ENCODE measurements around the gene MCU.

DNA sequence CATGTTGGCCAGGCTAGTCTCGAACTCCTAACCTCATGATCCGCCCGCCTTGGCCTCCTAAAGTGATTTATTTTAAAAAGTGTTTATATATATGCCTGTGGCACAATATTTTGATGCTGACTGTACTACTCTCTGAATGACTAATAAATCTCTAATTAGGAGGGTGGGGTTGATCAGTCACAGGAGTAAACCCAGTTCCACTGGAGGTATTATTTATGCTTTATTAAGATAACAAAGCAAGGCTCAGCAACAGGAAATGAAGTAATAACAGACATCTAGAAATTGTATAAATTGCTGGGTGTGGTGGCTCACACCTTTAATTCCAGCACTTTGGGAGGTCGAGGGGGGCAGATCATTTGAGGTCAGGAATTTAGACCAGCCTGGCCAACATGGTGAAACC is 26.0 kb upstream of the MCU start:
- TF ChIP-seq, protein P1, sequence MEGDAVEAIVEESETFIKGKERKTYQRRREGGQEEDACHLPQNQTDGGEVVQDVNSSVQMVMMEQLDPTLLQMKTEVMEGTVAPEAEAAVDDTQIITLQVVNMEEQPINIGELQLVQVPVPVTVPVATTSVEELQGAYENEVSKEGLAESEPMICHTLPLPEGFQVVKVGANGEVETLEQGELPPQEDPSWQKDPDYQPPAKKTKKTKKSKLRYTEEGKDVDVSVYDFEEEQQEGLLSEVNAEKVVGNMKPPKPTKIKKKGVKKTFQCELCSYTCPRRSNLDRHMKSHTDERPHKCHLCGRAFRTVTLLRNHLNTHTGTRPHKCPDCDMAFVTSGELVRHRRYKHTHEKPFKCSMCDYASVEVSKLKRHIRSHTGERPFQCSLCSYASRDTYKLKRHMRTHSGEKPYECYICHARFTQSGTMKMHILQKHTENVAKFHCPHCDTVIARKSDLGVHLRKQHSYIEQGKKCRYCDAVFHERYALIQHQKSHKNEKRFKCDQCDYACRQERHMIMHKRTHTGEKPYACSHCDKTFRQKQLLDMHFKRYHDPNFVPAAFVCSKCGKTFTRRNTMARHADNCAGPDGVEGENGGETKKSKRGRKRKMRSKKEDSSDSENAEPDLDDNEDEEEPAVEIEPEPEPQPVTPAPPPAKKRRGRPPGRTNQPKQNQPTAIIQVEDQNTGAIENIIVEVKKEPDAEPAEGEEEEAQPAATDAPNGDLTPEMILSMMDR (optimal IDR thresholded peaks at IDR 0.05 in 1 of 3, IDR thresholded peaks at IDR 0.05 in 1 of 3, conservative IDR thresholded peaks at IDR 0.05 in 1 of 3; ENCODE audit: extremely low read depth in 1 of 3, insufficient read depth in 2 of 3, low read length in 3 of 3) = no peak
- TF ChIP-seq EZH2 (IDR thresholded peaks at IDR 0.05; ENCODE audit: low read length) = no peak

Data from keratinocyte (primary cell).